ENCODE measurements around the gene SKI. TPM values are rescaled to one million over a fixed set of nuclear protein-coding genes. Genes with fewer than 3 reads are reported as not detected.

SKI gene
- total and polyA plus RNA-seq, 2 donors (not counting 1 experiment from before 2014, with no cell fraction given): 14.9 to 74.9 TPM

DNA sequence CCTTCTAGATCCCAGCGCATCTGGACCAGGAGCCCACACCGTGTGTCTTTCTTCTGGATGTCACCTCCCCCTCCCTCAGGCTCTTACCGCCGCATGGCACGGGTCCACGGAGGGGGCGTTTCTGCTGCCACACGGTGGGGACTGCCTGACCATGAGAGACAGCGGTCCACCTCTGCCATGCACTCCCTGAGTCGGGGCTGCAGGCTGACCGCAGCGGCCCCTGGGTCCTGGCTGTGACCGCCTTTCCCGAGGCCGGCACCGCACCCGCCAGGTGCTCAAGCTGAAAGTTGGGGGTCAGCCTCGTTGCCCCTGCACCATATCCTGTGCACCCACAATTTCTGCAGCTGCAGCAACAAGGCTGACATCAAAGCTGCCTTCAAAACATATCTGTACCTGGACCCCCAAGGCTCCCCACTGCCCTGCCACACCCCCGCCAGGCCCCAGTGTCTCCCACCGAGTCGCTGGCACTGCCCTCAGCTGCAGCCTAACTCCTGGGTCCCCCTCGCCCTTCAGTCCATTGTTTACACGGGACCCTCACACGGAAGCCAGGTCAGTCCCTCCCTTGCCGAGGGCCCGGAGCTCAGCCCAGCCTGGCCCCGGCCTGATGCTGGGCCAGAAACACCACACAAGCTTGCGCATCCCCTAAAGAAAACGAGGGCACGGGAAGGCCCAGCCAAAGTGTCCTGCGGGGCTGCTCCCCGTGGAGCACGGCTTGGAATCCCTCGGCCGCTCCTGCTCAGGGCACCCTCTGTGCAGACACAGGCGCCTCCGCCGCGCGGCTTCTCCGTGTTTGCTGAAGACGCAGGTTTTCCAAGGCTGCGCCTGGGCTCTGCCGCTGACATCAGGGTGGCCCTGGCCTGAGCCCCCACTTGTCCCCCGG is 111.3 kb downstream of the SKI start:
- H3K9me3 ChIP-seq (ENCODE audit: control extremely low read depth in 1 of 3, control insufficient read depth in 2 of 3, insufficient read depth in 1 of 3, low read length in 2 of 3): peaks cover 0 to 9% (median 0%) of the 10 kb centered on the region in 3 donors
- intact Hi-C loops (cut with micrococcal nuclease): no loop called here
- no peak overlapping the region for H2AFZ ChIP-seq (ENCODE audit: insufficient read depth, low read depth, low read length, poor library complexity, severe bottlenecking)
- H3K27me3 Mint-ChIP-seq: no peaks in the 10 kb centered on the region
- no peak overlapping the region for H3K27ac ChIP-seq (ENCODE audit: low read length in 2 of 2)
- H3K27me3 ChIP-seq (replicated peaks in 1 of 4; ENCODE audit: control extremely low read depth in 1 of 4, control insufficient read depth in 3 of 4, insufficient read depth in 4 of 4, low read length in 3 of 4): no peaks in the 10 kb centered on the region
- no peaks in the 10 kb centered on the region for H3K9me3 Mint-ChIP-seq (ENCODE audit: insufficient read depth)
- ChIA-PET CTCF (no interaction called here), POLR2A (no interaction called here)
- TF ChIP-seq CTCF (IDR thresholded peaks at IDR 0.05) (no peak), EZH2 (IDR thresholded peaks at IDR 0.05; ENCODE audit: borderline replicate concordance, insufficient read depth, low read depth, low read length, poor library complexity, severe bottlenecking) (no peak)
- no peaks in the 10 kb centered on the region for H3K36me3 ChIP-seq (replicated peaks in 1 of 2; ENCODE audit: control extremely low read depth in 1 of 2, control insufficient read depth in 1 of 2, extremely low read depth in 1 of 2, insufficient read depth in 2 of 2, low read length in 1 of 2)
- no peak overlapping the region for H3K4me3 Mint-ChIP-seq
- no peaks in the 10 kb centered on the region for H3K4me1 Mint-ChIP-seq
- no peak for ATAC-seq (ENCODE audit: low read depth)
- H3K9ac ChIP-seq (ENCODE audit: low read length): no peak overlapping the region
- no peaks in the 10 kb centered on the region for H3K79me2 ChIP-seq (ENCODE audit: control insufficient read depth, insufficient read depth, low read length)
- DNase-seq: no peak
- H3K4me2 ChIP-seq (replicated peaks; ENCODE audit: low read depth, low read length, poor library complexity, severe bottlenecking): no peak overlapping the region
- H3K4me1 ChIP-seq (ENCODE audit: control insufficient read depth in 2 of 2, insufficient read depth in 2 of 2, low read length in 2 of 2): no peaks in the 10 kb centered on the region
- no peak overlapping the region for H3K27ac Mint-ChIP-seq
- WGBS (ENCODE audit: insufficient coverage): 94% methylated on average over 45 of the region's 45 CpGs
- no peak overlapping the region for H3K4me3 ChIP-seq (ENCODE audit: control extremely low read depth in 1 of 5, extremely low read depth in 1 of 5, insufficient read depth in 1 of 5, low read depth in 2 of 5, low read length in 4 of 5)
- H4K20me1 ChIP-seq (ENCODE audit: control insufficient read depth, insufficient read depth, low read length, poor library complexity, severe bottlenecking): no peaks in the 10 kb centered on the region

All from B cell (primary cell).